HEK293T (cell line): ENCODE results near the gene PRDM8.

ENCODE experiments used
- CTCF ChIA-PET: fragments of 350-600 bp; formaldehyde crosslinking; extraction: SDS; loops from one replicate; lab custom pipeline; 2021; ENCODE audit warnings: antibody characterized with exemption, inconsistent platforms; lab: Yijun Ruan, JAX
- POLR2A ChIA-PET: fragments of 350-600 bp; formaldehyde crosslinking; extraction: SDS; loops from one replicate; lab custom pipeline; 2020; ENCODE audit warnings: antibody characterized with exemption, inconsistent platforms; lab: Yijun Ruan, JAX
- DNase-seq: peaks from one replicate; pipeline ENCODE4 v3.0.0; 2012; ENCODE audit warnings: mixed read lengths; ENCODE audit errors: extremely low spot score
- ARNT ChIP-seq: fragments of 450-650 bp; IDR thresholded peaks from 2 replicates; pipeline ENCODE4 v1.6.1; 2017; ENCODE audit warnings: mild to moderate bottlenecking
- BHLHE40 ChIP-seq: fragments of 450-650 bp; IDR thresholded peaks from 2 replicates; pipeline ENCODE4 v1.6.1; 2016; ENCODE audit warnings: mild to moderate bottlenecking, moderate library complexity, borderline replicate concordance
- CTBP1 ChIP-seq: fragments of 450-650 bp; IDR thresholded peaks from 2 replicates; pipeline ENCODE4 v1.6.1; 2016; ENCODE audit warnings: borderline replicate concordance
- ELF4 ChIP-seq: fragments of 450-650 bp; IDR thresholded peaks from 2 replicates; pipeline ENCODE4 v1.6.1; 2017; ENCODE audit warnings: antibody characterized with exemption
- FOXA1 ChIP-seq: fragments of 450-650 bp; IDR thresholded peaks from 2 replicates; pipeline ENCODE4 v1.6.1; 2016; ENCODE audit warnings: mild to moderate bottlenecking
- FOXK2 ChIP-seq: fragments of 450-650 bp; IDR thresholded peaks from 2 replicates; pipeline ENCODE4 v1.6.1; 2016; ENCODE audit warnings: mild to moderate bottlenecking
- FOXM1 ChIP-seq: fragments of 450-650 bp; IDR thresholded peaks from 2 replicates; pipeline ENCODE4 v1.6.1; 2017; ENCODE audit warnings: mild to moderate bottlenecking, borderline replicate concordance
- HDGF ChIP-seq: fragments of 450-650 bp; IDR thresholded peaks from 2 replicates; pipeline ENCODE4 v1.6.1; 2017; ENCODE audit warnings: antibody characterized with exemption, borderline replicate concordance
- L3MBTL2 ChIP-seq: fragments of 450-650 bp; conservative IDR thresholded peaks from 2 replicates; pipeline ENCODE4 v1.6.1; 2016; ENCODE audit warnings: mild to moderate bottlenecking
- LEF1 ChIP-seq: fragments of 450-650 bp; IDR thresholded peaks from 2 replicates; pipeline ENCODE4 v1.6.1; 2017; ENCODE audit warnings: mild to moderate bottlenecking, borderline replicate concordance
- NFRKB ChIP-seq: fragments of 450-650 bp; IDR thresholded peaks from 2 replicates; pipeline ENCODE4 v1.6.1; 2016; ENCODE audit warnings: mild to moderate bottlenecking, moderate library complexity
- PKNOX1 ChIP-seq: fragments of 450-650 bp; IDR thresholded peaks from 2 replicates; pipeline ENCODE4 v1.6.1; 2016
- SP1 ChIP-seq: fragments of 450-650 bp; IDR thresholded peaks from 2 replicates; pipeline ENCODE4 v1.6.1; 2017
- SUZ12 ChIP-seq: fragments of 450-650 bp; IDR thresholded peaks from 2 replicates; pipeline ENCODE4 v1.6.1; 2016; ENCODE audit warnings: mild to moderate bottlenecking
- TARDBP ChIP-seq: fragments of 450-650 bp; IDR thresholded peaks from 2 replicates; pipeline ENCODE4 v1.6.1; 2016
- ZNF384 ChIP-seq: fragments of 450-650 bp; IDR thresholded peaks from 2 replicates; pipeline ENCODE4 v1.6.1; 2016

Gene PRDM8

DNA sequence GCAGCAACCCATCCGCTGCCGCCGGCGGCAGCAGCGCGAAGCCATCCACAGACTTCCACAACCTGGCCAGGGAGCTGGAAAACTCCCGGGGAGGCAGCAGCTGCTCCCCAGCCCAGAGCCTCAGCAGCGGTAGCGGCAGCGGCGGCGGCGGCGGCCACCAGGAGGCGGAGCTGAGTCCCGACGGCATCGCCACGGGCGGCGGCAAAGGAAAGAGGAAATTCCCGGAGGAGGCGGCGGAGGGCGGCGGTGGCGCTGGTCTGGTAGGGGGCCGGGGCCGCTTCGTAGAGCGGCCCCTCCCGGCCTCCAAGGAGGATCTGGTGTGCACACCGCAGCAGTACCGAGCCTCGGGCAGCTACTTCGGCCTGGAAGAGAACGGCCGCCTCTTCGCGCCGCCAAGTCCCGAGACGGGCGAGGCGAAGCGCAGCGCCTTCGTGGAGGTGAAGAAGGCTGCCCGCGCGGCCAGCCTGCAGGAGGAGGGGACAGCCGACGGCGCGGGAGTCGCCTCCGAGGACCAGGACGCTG lies 4.9 kb downstream of the PRDM8 start:
- DNase-seq, result peak; percentile 52
- TF ChIP-seq FOXA1, result no peak
- no peak for TF ChIP-seq PKNOX1
- TF ChIP-seq FOXM1, result no peak
- no peak for TF ChIP-seq SP1
- no peak for TF ChIP-seq ELF4
- no peak for TF ChIP-seq FOXK2
- no peak for TF ChIP-seq LEF1
- TF ChIP-seq CTBP1, result no peak
- no peak for TF ChIP-seq HDGF
- TF ChIP-seq SUZ12, result no peak
- no peak for TF ChIP-seq ARNT
- TF ChIP-seq NFRKB, result no peak
- no peak for TF ChIP-seq L3MBTL2
- ChIA-PET CTCF (interaction anchor here (0.6 to 1.1 kb wide), 6 partner anchors 9 to 1283 kb away, joined by 3 read pairs; no protein-coding TSS in a partner anchor), POLR2A (interaction anchor here (1.1 to 1.4 kb wide), 2 partner anchors 10 to 133 kb away, joined by 3 to 4 read pairs; partner anchors contain the start of gene CFAP299)

DNA sequence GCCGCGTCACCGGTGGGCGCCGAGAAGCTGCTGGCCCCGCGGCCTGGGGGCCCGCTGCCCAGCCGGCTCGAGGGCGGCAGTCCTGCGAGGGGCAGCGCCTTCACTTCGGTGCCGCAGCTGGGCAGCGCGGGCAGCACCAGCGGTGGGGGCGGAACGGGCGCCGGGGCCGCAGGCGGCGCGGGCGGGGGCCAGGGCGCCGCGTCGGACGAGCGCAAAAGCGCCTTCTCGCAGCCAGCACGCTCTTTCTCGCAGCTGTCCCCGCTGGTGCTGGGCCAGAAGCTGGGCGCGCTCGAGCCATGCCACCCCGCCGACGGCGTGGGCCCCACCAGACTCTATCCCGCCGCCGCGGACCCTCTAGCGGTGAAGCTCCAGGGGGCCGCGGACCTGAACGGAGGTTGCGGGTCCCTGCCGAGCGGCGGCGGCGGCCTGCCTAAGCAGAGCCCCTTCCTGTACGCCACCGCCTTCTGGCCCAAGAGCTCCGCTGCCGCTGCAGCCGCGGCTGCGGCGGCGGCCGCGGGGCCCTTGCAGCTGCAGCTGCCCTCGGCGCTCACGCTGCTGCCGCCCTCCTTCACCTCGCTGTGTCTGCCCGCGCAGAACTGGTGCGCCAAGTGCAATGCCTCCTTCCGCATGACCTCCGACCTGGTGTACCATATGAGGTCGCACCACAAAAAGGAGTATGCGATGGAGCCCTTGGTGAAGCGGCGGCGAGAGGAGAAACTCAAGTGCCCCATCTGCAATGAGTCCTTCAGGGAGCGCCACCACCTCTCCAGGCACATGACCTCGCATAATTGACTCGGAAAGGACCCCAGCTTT lies 5.6 kb downstream of the PRDM8 start:
- DNase-seq, result no peak
- ChIA-PET POLR2A (interaction anchor here (1.1 to 1.4 kb wide), 2 partner anchors 10 to 133 kb away, joined by 3 to 4 read pairs; partner anchors contain the start of gene CFAP299), CTCF (interaction anchor here (0.6 to 1.1 kb wide), 5 partner anchors 8 to 1283 kb away, joined by 3 read pairs; no protein-coding TSS in a partner anchor)
- TF ChIP-seq SP1 (no peak), CTBP1 (no peak)

DNA sequence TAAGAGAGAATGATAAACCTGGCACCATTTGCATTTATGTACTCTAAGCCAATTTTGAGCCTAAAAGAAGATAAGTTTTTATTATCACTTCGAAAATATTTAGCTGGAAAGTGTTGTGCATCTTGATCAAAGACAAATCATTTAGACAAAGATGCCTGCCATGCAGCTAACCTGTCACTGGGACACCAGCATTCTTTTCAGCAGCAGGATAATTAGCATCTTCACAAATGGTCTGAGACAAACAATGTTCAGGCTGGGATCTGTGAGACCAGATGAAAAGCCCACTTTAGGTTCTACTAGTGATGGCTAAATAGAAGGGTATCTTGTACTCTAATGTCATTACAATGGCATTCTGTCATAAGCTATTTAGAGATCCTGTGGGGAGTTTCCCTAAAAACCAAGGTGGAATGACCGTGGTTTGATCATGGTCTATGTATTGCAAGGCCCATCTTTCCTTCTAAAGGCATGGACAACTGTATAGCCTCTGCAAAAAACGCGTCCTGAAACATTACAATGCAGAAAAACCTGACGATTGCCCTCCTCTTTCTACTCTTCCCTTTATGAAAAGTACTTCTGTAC lies 7.2 kb downstream of the PRDM8 start:
- ChIA-PET POLR2A (no interaction called here), CTCF (interaction anchor here (0.7 kb wide), 1 partner anchor 1228 kb away, joined by 3 read pairs; no protein-coding TSS in a partner anchor)
- DNase-seq, result no peak
- no peak for TF ChIP-seq LEF1
- no peak for TF ChIP-seq BHLHE40
- no peak for TF ChIP-seq ZNF384
- no peak for TF ChIP-seq FOXM1
- no peak for TF ChIP-seq TARDBP
- TF ChIP-seq HDGF, result no peak
- no peak for TF ChIP-seq FOXK2
- TF ChIP-seq NFRKB, result no peak
- TF ChIP-seq L3MBTL2, result no peak
- no peak for TF ChIP-seq ELF4
- TF ChIP-seq FOXA1, result no peak
- TF ChIP-seq SP1, result no peak
- TF ChIP-seq ARNT, result no peak
- no peak for TF ChIP-seq CTBP1
- TF ChIP-seq PKNOX1, result no peak
- TF ChIP-seq SUZ12, result no peak

DNA sequence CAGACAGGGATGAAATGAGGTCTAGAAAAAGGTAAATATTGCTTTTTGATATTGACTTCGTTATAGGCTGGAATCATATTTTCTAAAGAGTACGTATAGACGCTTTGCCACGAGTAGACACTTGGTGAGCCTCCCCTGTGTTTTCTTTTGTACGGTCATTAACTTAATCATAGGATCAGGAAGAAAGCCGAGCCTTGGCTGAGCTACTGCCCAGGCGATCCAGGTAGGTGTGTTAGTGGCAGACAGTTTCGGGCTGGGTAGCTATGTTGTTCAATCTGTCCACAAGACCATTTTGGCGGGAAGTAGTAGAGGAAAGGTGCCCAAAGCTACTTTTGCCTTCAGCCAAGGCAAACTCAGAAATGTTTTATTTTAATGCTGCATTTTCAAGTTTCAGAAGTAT lies 8.8 kb downstream of the PRDM8 start:
- POLR2A ChIA-PET, result interaction anchor here (0.9 kb wide), 1 partner anchor 9 kb away, joined by 3 read pairs; no protein-coding TSS in a partner anchor
- no peak for TF ChIP-seq FOXK2
- no peak for TF ChIP-seq TARDBP
- TF ChIP-seq BHLHE40, result no peak
- TF ChIP-seq HDGF, result no peak
- no peak for TF ChIP-seq FOXA1
- TF ChIP-seq L3MBTL2, result no peak
- no peak for TF ChIP-seq ARNT
- no peak for TF ChIP-seq NFRKB
- TF ChIP-seq ELF4, result no peak
- TF ChIP-seq PKNOX1, result no peak
- no peak for TF ChIP-seq ZNF384
- TF ChIP-seq SP1, result no peak
- TF ChIP-seq LEF1, result no peak
- no peak for TF ChIP-seq FOXM1
- TF ChIP-seq CTBP1, result no peak
- TF ChIP-seq SUZ12, result no peak
- CTCF ChIA-PET, result interaction anchor here (0.6 kb wide), 1 partner anchor 1290 kb away, joined by 3 read pairs; no protein-coding TSS in a partner anchor
- DNase-seq, result no peak

- no peak for DNase-seq
- no peak for TF ChIP-seq LEF1
- no peak for TF ChIP-seq BHLHE40
- ChIA-PET POLR2A (no interaction called here), CTCF (no interaction called here)
Measured at GRCh38 chr4:80206521-80207171, 9.3 kb downstream of the PRDM8 start.
